Right renal cortex interstitium (tissue), 3 donors: ENCODE results near the gene ZNF667. TPM values are rescaled to one million over a fixed set of nuclear protein-coding genes. Genes with fewer than 3 reads are reported as not detected.
A peak's percentile ranks its signal among the peaks of the same experiment; 100 is the strongest.

ENCODE experiments used
- DNase-seq, 3 donors: peaks; one replicate each; pipeline ENCODE4 v3.0.0-alpha.2; 2013; ENCODE audit warnings: low read depth in 3 of 3, low spot score in 2 of 3
- polyA plus RNA-seq, 3 donors: library from polyadenylated mRNA; unstranded; fragments of 120-200 nt; gene quantifications; one replicate each; pipeline ENCODE4 v1.2.1, GENCODE V29; 2013; ENCODE audit not compliant: insufficient read length in 3 of 3

ZNF667 gene
- polyA plus RNA-seq, 3 donors, result 14.9 to 19.6 (median 17.3) TPM

DNA sequence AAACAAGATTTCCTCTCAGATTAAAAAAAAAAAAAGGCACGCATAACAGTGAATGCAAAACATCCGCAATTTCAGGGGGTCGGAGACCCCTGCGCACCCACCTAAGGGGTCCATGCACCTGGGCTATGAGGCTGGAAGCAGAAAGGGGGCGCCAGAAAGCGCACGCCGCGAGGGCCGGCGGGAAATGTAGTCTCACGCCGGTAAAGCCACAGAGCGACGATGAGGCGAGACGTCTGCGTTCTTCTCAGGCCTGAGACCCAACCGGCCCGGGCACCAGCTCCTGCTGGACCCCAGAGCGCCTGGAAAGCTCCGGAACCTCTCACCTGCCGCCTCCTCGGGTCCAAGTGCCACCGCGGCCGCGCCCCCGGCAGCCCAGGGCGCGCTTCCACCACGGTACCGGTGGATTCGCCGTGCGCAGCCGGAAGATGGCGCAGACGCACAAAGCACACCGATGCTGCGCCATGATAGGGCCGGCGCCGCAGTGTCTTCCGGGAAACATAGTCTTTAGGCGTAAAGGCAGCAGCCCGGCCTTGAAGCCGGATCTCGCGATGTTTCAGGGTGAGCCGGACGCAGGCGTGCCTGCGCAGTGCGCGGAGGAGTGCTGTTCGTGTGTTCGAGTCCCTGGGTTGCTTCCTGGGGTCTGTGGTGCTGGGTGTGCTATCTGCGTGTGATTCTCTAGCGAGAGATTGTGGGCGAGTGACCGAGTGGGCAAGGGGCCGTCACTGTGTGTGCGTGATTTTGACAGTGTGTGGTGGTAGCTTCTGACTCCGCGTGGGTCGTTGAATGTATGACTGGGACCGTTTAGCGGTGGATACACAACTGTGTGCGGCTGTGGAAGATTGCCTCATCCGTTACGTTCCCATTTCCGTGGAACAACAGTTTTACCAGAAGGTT is 83.8 kb downstream of the ZNF667 start, which contains the start of gene ZNF582:
ZNF582 (minus strand) TSS at position 416 of the 894 bp plus-strand sequence. CDS start 1,782 bp downstream, outside the sequence.
- DNase-seq, result peak; percentile 86 to 96 (median 91)

Other genes with a start within 250 kb of the ZNF667 start
- 1 to 10 TPM; 1.4 to 2.7 (median 1.9) TPM for gene EDDM13, start 204.6 kb downstream of the ZNF667 start, polyA plus RNA-seq
- 10 to 100 TPM; 10.2 to 14.1 (median 12.0) TPM for gene ZSCAN5A, start 162.5 kb downstream of the ZNF667 start, polyA plus RNA-seq
- 10 to 100 TPM in 1 of 3 donors, 1 to 10 TPM in 2; 9.0 to 11.5 (median 9.3) TPM for gene ZNF582, start 83.8 kb downstream of the ZNF667 start, polyA plus RNA-seq
- gene ZNF583, start 73.0 kb downstream of the ZNF667 start, polyA plus RNA-seq, result 1 to 10 TPM; 9.0 to 9.5 (median 9.3) TPM
- gene ZNF471, start 30.5 kb upstream of the ZNF667 start, polyA plus RNA-seq, result 10 to 100 TPM; 13.1 to 18.3 (median 17.5) TPM
- 10 to 100 TPM; 12.8 to 14.5 (median 14.5) TPM for gene ZFP28, start 61.6 kb upstream of the ZNF667 start, polyA plus RNA-seq
- 10 to 100 TPM in 1 of 3 donors, 1 to 10 TPM in 2; 8.5 to 10.9 (median 9.5) TPM for gene ZNF470, start 90.1 kb upstream of the ZNF667 start, polyA plus RNA-seq
- 1 to 10 TPM; 8.4 to 9.2 (median 8.5) TPM for gene ZNF71, start 118.0 kb upstream of the ZNF667 start, polyA plus RNA-seq
- 1 to 10 TPM; 1.2 to 1.4 (median 1.3) TPM for gene SMIM17, start 165.8 kb upstream of the ZNF667 start, polyA plus RNA-seq
- gene ZNF835, start 194.4 kb upstream of the ZNF667 start, polyA plus RNA-seq, result 1 to 10 TPM; 4.1 to 4.8 (median 4.8) TPM